Activated T-cell treated with anti-CD3 and anti-CD28 coated beads for 4 hours (primary cell): Measurements from ENCODE around the gene WDR49.

Source experiments
- DNase-seq: peaks from one replicate; pipeline ENCODE4 v3.0.0-alpha.2; 2020

The WDR49 gene

GRCh38 chr3:167483708-167484475 lies 169.8 kb downstream of the WDR49 start:
- no peak for DNase-seq

GRCh38 chr3:167481164-167481563 lies 172.6 kb downstream of the WDR49 start:
- DNase-seq, result no peak

GRCh38 chr3:167480748-167481147 lies 173.0 kb downstream of the WDR49 start:
- DNase-seq, result no peak

GRCh38 chr3:167473863-167474262 lies 179.9 kb downstream of the WDR49 start, which contains the start of gene SERPINI2:
Gene SERPINI2 (minus strand): TSS chr3:167474042. CDS start chr3:167471834, 2,208 bp downstream.
- no peak for DNase-seq

- no peak for DNase-seq
These were observed 184.4 kb downstream of the WDR49 start for GRCh38 chr3:167469381-167469780.

- no peak for DNase-seq
These were observed 185.7 kb downstream of the WDR49 start for GRCh38 chr3:167467848-167468611.

- no peak for DNase-seq
These were observed 186.8 kb downstream of the WDR49 start for GRCh38 chr3:167466966-167467365.

GRCh38 chr3:167456157-167456799 lies 197.5 kb downstream of the WDR49 start:
- DNase-seq, result no peak

GRCh38 chr3:167453815-167454214 lies 199.9 kb downstream of the WDR49 start:
- no peak for DNase-seq

GRCh38 chr3:167451282-167451681 lies 202.5 kb downstream of the WDR49 start:
- no peak for DNase-seq

GRCh38 chr3:167450675-167451074 lies 203.1 kb downstream of the WDR49 start:
- no peak for DNase-seq

- no peak for DNase-seq
These were observed 203.5 kb downstream of the WDR49 start for GRCh38 chr3:167450195-167450594.

GRCh38 chr3:167445491-167445890 lies 208.3 kb downstream of the WDR49 start:
- DNase-seq, result no peak

- no peak for DNase-seq
These were observed 212.5 kb downstream of the WDR49 start for GRCh38 chr3:167441256-167441655.

GRCh38 chr3:167437428-167438139 lies 216.2 kb downstream of the WDR49 start:
- DNase-seq, result no peak
